NCI-H187 treated with DMSO at 0.1 percent for 48 hours (cell line): ENCODE measurements around the gene TP73.

Source experiments
- DNase-seq: peaks from one replicate; lab custom pipeline; 2025; lab: John Stamatoyannopoulos, UW

TP73 gene

GRCh38 chr1:3689138-3689750 lies 36.9 kb downstream of the TP73 start:
- no peak for DNase-seq

DNA sequence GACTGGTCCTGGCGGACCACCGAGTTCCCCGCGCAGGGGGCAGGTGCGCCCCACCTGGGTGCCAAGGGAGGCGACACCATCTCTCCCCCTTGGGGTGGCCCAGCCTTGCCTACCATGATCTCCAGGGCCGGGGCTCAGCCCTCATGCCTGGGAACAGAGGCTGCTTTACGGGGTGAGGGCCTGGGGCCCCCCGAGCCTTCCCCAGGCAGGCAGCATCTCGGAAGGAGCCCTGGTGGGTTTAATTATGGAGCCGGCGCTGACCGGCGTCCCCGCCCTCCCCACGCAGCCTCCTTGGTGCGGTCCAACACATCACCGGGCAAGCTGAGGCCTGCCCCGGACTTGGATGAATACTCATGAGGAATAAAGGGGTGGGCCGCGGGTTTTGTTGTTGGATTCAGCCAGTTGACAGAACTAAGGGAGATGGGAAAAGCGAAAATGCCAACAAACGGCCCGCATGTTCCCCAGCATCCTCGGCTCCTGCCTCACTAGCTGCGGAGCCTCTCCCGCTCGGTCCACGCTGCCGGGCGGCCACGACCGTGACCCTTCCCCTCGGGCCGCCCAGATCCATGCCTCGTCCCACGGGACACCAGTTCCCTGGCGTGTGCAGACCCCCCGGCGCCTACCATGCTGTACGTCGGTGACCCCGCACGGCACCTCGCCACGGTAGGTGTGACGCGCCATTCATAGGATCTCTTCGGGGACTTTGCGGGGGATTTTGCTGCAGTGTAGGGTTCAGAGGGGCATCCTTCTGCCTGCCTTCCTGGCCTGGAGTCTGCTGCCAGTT lies 38.2 kb downstream of the TP73 start:
- DNase-seq: no peak

DNA sequence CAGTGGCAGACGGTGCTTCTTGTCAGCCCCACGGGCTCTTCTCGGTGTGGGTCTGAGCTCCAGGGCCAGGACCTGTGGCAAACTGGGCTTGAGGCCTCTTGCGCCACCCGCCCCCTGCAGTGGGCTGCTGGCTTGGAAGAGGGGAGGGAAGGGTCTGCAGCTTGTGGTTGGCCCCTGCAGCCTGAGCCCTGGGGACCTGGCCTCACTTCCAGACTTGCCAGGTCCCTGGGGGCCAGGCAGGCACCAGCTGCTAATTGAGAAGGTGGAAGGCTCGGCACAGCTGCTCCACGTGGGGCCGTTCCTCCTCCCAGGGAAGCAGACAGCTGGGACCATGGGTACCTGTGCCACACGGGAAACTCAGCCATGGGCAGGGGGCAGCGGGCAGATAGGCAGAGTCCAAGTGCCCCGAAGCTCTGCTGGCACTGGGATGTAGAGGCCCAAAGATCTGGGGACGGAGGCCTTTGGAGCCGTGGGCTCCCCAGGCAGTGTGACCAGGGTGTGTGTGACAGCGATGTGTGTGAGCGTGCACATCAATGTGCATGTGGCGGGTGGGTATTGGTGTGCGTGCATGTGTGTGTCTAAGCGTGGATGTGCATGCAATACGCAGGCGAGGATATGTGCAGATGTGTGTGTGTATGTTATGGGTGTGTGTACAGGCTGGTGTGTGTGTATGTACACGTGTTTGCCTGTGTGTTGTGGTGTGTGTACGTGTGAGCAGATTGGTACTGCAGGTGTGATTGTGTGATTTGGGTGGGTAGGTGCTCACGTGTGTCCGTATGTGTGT lies 39.3 kb downstream of the TP73 start:
- no peak for DNase-seq

- no peak for DNase-seq
Measured at GRCh38 chr1:3692598-3692997, 40.3 kb downstream of the TP73 start.

- no peak for DNase-seq
Measured at GRCh38 chr1:3693321-3693720, 41.0 kb downstream of the TP73 start.

- no peak for DNase-seq
Measured at GRCh38 chr1:3695326-3696217, 43.3 kb downstream of the TP73 start.

DNA sequence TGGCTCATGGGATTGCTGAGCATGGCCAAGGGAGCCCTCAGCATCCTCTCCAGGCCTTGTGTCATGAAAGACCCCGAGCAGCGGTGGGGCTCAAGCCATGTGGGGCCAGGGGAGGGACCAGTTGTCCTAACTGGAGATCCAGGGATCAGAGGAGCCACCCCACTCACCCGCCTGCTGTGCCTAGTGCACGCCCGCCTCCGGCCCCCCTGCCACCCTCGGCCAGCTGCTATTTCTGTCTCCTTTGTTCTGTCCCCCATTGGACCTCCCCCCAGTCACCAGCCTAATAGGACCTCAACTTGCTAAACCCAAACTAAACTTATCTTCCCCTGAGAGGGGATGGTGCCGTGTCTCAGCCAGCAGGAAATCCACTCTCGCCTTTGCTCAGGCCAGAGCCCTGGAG lies 44.4 kb downstream of the TP73 start:
- DNase-seq: no peak

- DNase-seq: no peak
Measured at GRCh38 chr1:3697104-3697503, 44.8 kb downstream of the TP73 start.

DNA sequence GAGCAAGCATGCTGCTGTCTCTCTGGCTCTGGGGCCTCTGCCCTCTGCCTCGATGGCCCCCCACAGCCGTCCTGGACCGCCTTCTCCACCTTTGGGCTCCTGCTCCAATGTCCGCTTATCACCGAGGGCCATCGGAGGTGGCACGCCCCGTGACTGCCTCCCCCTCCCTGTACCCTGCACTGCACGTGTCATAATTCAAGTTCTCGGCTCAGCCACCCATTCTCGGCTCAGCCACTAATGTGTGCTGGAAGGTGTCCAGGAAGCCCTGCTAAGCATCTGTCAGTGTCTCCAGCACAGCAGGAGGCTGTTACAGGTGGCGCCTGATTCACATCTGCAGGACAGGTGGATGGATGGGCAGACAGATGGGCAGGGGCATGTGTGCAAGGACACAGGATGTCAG lies 45.5 kb downstream of the TP73 start:
- peak; percentile 69 for DNase-seq

DNA sequence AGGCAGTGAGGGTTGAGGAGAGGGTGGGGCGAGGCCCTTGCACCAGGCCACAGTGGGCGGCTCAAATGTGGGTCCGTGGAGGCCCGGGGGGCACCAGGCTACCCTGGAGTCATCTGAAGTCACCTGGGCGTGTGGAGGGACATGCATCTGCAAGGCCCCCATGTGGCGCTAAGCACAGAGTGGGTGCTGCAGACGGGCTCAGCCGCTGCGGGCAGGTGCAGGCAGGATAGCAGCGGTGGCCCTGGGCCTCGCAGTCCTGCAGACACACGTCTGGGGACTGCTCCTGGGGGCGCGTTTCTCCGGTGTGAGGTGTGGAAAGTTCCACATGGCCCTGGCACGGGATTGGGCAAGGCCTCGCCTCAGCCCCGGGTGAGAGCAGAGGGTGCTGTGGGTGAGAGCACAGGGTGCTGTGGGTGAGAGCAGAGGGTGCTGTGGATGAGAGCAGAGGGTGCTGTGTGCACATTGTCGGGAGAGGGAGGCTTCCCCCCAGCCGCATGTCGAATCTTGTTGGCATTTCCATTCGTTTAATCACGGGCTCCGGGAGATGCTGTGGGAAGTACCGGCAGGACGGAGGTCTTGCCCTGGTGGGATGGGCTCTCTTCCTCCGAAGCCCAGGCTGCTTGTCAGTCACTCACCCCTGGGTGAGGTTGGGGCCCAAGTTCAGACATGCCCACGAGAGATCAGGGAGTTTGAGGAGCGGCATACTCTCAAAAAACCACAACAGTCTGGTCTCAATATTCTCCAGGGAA lies 46.5 kb downstream of the TP73 start:
- DNase-seq: no peak

DNA sequence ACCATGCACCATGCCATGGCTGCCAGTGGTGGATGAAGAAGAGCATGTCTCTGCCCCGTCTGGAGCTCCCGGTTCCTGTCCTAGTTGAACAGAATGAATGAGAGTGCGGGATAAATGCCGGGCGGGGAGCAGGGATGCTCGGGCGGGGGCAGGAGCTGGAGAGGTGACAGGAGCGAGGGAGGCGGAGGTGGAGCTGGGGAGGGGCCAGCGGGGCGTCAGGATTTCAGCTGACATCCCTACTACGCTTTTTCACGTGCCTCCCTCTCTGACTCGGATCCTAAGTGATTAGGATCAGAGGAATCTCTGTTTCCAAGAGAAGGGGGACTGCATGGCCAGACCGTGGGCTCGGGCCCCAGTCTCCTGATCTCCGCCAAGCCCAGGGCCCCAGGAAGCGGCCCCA lies 47.3 kb downstream of the TP73 start:
- no peak for DNase-seq

GRCh38 chr1:3700631-3701030 lies 48.3 kb downstream of the TP73 start:
- DNase-seq: no peak

DNA sequence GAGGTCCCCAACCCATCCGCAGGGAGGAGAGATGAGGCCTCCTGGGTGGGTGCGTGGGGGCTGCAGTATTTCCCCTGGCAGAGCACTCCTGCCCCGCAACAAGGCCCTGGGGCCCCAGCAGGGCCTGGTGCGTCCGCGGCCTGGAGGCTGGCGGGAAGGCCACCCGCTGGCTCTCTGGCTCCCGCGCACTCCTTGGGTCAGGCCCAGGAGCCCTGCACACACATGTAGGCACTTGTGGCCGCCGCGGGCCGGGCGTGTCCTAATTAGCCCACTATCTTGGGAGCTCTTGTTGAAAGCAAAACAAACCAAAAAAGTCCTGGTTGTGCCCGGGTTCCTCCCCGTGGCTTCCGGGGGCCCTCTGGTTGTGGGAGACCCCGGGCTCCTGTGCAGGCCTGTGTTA lies 50.2 kb downstream of the TP73 start:
- no peak for DNase-seq

GRCh38 chr1:3702990-3703728 lies 50.8 kb downstream of the TP73 start:
- no peak for DNase-seq

- no peak for DNase-seq
Measured at GRCh38 chr1:3703786-3704371, 51.6 kb downstream of the TP73 start.

DNA sequence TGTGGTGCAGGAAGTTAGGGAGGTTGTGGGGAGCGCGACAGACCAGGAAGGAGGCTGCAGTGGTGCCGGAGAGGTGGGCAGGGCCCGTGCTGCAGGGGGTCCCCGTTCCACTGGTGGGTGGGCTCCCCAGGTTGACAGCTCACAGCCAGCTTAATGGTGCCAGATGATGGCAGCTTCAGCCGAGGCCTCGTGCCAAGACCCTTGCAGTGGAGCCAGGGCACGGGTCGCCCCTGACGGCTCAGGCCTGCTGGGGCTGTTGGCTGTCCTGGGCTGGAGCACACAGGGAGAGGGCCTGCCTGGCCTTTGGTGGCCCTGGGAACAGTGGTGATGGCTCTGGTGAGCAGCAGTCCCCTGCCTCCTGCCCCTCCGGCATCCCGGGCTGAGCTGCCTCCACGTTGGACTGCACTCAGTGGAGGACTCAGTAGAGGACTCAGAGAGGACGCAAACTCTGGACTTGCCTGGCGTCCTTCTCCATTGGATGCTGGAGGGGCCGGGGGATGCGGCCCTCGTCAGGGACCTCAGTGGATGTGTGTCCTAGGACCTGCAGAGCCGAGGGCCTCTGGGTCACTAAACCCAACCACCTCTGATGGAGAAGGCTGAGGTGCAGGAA lies 53.1 kb downstream of the TP73 start:
- no peak for DNase-seq

DNA sequence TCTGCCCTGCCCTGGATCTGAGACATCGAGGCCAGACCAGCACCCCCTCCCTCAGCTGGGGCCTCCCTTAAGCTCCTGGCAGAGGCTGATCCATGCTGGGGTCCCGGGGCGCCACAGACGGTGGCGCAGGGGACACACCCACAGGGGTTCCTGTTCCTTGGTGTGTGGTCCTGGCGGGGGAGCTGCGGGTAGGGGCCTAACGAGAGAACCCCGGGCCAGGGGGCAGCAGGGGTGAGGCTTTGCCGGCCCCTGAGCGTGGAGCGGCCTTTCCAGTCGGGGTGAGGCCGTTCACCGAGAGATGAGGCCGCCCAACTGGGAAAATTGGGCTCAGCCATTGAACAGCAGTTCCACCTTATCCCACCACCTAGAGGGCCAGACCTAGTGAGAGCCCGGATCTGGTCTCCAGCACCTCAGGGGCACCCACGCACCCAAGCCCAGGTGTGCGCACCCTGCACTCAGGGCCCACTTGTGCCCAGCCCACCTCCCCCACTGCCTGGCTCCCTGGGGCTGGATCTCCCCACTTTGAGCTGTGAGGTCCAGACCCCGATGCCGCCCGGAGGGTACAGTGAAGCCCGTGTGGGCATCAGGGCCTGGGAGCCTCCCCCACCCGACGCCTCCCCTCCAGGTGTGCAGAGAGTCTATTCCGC lies 54.5 kb downstream of the TP73 start:
- DNase-seq: no peak

GRCh38 chr1:3707298-3707938 lies 55.1 kb downstream of the TP73 start:
- DNase-seq: no peak

- no peak for DNase-seq
Measured at GRCh38 chr1:3707939-3708328, 55.6 kb downstream of the TP73 start.
